ENCODE results near the gene RALGAPA2.

The RALGAPA2 gene

GRCh38 chr20:20627471-20627870, 85.0 kb downstream of the RALGAPA2 start:
- no peak for DNase-seq

- peak; percentile 91 for DNase-seq
These were observed 87.5 kb downstream of the RALGAPA2 start for GRCh38 chr20:20624914-20625313.

GRCh38 chr20:20621195-20621594, 91.2 kb downstream of the RALGAPA2 start:
- DNase-seq = no peak

- DNase-seq = no peak
These were observed 98.1 kb downstream of the RALGAPA2 start for GRCh38 chr20:20614391-20614790.

- no peak for DNase-seq
These were observed 100.2 kb downstream of the RALGAPA2 start for GRCh38 chr20:20612251-20612650.

GRCh38 chr20:20611167-20611566, 101.3 kb downstream of the RALGAPA2 start:
- no peak for DNase-seq

GRCh38 chr20:20609522-20609921, 102.9 kb downstream of the RALGAPA2 start:
- DNase-seq = no peak

- DNase-seq = no peak
These were observed 103.8 kb downstream of the RALGAPA2 start for GRCh38 chr20:20608641-20609040.

GRCh38 chr20:20608041-20608440, 104.4 kb downstream of the RALGAPA2 start:
- DNase-seq = no peak

- no peak for DNase-seq
These were observed 105.6 kb downstream of the RALGAPA2 start for GRCh38 chr20:20606881-20607280.

- DNase-seq = peak; percentile 8
These were observed 106.4 kb downstream of the RALGAPA2 start for GRCh38 chr20:20606050-20606449.

- no peak for DNase-seq
These were observed 107.5 kb downstream of the RALGAPA2 start for GRCh38 chr20:20604907-20605306.

GRCh38 chr20:20604357-20604756, 108.1 kb downstream of the RALGAPA2 start:
- no peak for DNase-seq

- DNase-seq = peak; percentile 92
These were observed 109.0 kb downstream of the RALGAPA2 start for GRCh38 chr20:20603339-20603990.

GRCh38 chr20:20597966-20598365, 114.5 kb downstream of the RALGAPA2 start:
- DNase-seq = no peak

- DNase-seq = peak; percentile 1
These were observed 118.3 kb downstream of the RALGAPA2 start for GRCh38 chr20:20594171-20594530.

GRCh38 chr20:20593447-20594170, 118.8 kb downstream of the RALGAPA2 start:
- peak; percentile 39 for DNase-seq

- DNase-seq = no peak
These were observed 127.3 kb downstream of the RALGAPA2 start for GRCh38 chr20:20585146-20585545.

GRCh38 chr20:20582734-20583133, 129.7 kb downstream of the RALGAPA2 start:
- no peak for DNase-seq

- no peak for DNase-seq
These were observed 132.3 kb downstream of the RALGAPA2 start for GRCh38 chr20:20580139-20580538.

- no peak for DNase-seq
These were observed 133.6 kb downstream of the RALGAPA2 start for GRCh38 chr20:20578838-20579237.

GRCh38 chr20:20573797-20574196, 138.6 kb downstream of the RALGAPA2 start:
- DNase-seq = peak; percentile 1

GRCh38 chr20:20571068-20571780, 141.2 kb downstream of the RALGAPA2 start:
- no peak for DNase-seq

- peak; percentile 47 for DNase-seq
These were observed 143.7 kb downstream of the RALGAPA2 start for GRCh38 chr20:20568604-20569205.

Data from NCI-H2029 (cell line).